Endothelial cell of umbilical vein (primary cell): Measurements from ENCODE around the gene SASH3. TPM values are rescaled to one million over a fixed set of nuclear protein-coding genes. Genes with fewer than 3 reads are reported as not detected.
A peak's percentile ranks its signal among the peaks of the same experiment; 100 is the strongest.

Source experiments
- BruUV-seq: library from RNA; stranded (reverse); fragments of 400-500 nt; replicated peaks from 2 replicates; lab custom pipeline; 2021; lab: Mats Ljungman, UMichigan
- CTCF ChIA-PET: fragments of 300-600, 350-600 bp; sonication (Branson Sonifier 250); formaldehyde crosslinking; loops from one replicate; lab custom pipeline; 2021; ENCODE audit warnings: antibody characterized with exemption, inconsistent platforms; lab: Charles Lee
- POLR2A ChIA-PET: fragments of 300-600, 350-600 bp; sonication (Branson Sonifier 250); formaldehyde crosslinking; loops from one replicate; lab custom pipeline; 2021; ENCODE audit warnings: antibody characterized with exemption, inconsistent platforms; lab: Charles Lee
- DNase-seq: peaks from one replicate; pipeline ENCODE4 v3.0.0-alpha.2; 2011; ENCODE audit warnings: low read depth, low spot score
- FAIRE-seq: peaks from 2 replicates; lab custom pipeline; 2011; peaks lifted over from hg19 to GRCh38; lab: Jason Lieb, UNC
- H2AFZ ChIP-seq: 2 replicates; pipeline ENCODE4 v1.6.0; 2012; ENCODE audit warnings: low read depth, low read length, control low read depth, inconsistent platforms
- H3K27ac ChIP-seq: 2 replicates; pipeline ENCODE4 v1.5.1; 2011; ENCODE audit warnings: low read depth, mild to moderate bottlenecking, control low read depth, low read length, moderate library complexity; ENCODE audit not compliant: insufficient read depth
- H3K27me3 ChIP-seq, 2 experiments: 2 replicates each; pipeline versions ENCODE4 v1.6.0 to v1.6.1; 2011; ENCODE audit warnings: low read length in 2 of 2, mixed read lengths in 1 of 2; ENCODE audit not compliant: control insufficient read depth in 2 of 2, insufficient read depth in 2 of 2
- H3K36me3 ChIP-seq, 2 experiments: 2 replicates in 1 of 2; 3 replicates in 1 of 2; pipeline ENCODE4 v1.5.1; 2011; ENCODE audit warnings: low read length in 2 of 2, mild to moderate bottlenecking in 1 of 2, moderate library complexity in 1 of 2; ENCODE audit not compliant: control insufficient read depth in 2 of 2, insufficient read depth in 2 of 2; ENCODE audit errors: extremely low read depth in 1 of 2
- H3K4me1 ChIP-seq: 3 replicates; pipeline ENCODE4 v1.5.1; 2011; ENCODE audit warnings: mild to moderate bottlenecking, low read length; ENCODE audit not compliant: control insufficient read depth, insufficient read depth; ENCODE audit errors: extremely low read depth
- H3K4me2 ChIP-seq: 2 replicates; pipeline ENCODE4 v1.6.1; 2011; ENCODE audit warnings: low read length, control low read depth, mixed read lengths; ENCODE audit not compliant: insufficient read depth
- H3K4me3 ChIP-seq, 3 experiments: fragments of 200-600 bp in 1 of 3; sonication (generic), shearing (Covaris generic) in 1 of 3; replicated peaks in 1 of 3; 2 replicates each; pipeline ENCODE4 v1.5.1; 2011 to 2016; ENCODE audit warnings: control low read depth in 3 of 3, low read length in 3 of 3, mild to moderate bottlenecking in 2 of 3, inconsistent platforms in 1 of 3, low read depth in 1 of 3, moderate library complexity in 1 of 3; ENCODE audit not compliant: insufficient read depth in 1 of 3
- H3K79me2 ChIP-seq: 2 replicates; pipeline ENCODE4 v1.6.0; 2012; ENCODE audit warnings: low read length, inconsistent platforms; ENCODE audit not compliant: control insufficient read depth, insufficient read depth
- H3K9ac ChIP-seq: replicated peaks from 2 replicates; pipeline ENCODE3; 2011; ENCODE audit warnings: low read length, control low read depth; ENCODE audit not compliant: insufficient read depth; ENCODE audit errors: extremely low read depth
- H3K9me1 ChIP-seq: replicated peaks from 3 replicates; pipeline ENCODE4 v1.6.0; 2011; ENCODE audit warnings: mild to moderate bottlenecking, low read length; ENCODE audit not compliant: control insufficient read depth, insufficient read depth; ENCODE audit errors: extremely low read depth
- H3K9me3 ChIP-seq: replicated peaks from 2 replicates; pipeline ENCODE4 v1.5.1; 2012; ENCODE audit warnings: low read length, inconsistent platforms; ENCODE audit not compliant: control insufficient read depth, insufficient read depth
- H4K20me1 ChIP-seq: replicated peaks from 2 replicates; pipeline ENCODE3; 2011; ENCODE audit warnings: mild to moderate bottlenecking, low read length; ENCODE audit not compliant: control insufficient read depth, insufficient read depth; ENCODE audit errors: extremely low read depth
- EZH2 ChIP-seq: IDR thresholded peaks from 2 replicates; pipeline ENCODE4 v1.6.1; 2012; ENCODE audit warnings: borderline replicate concordance, low read depth, mild to moderate bottlenecking, moderate library complexity, low read length, inconsistent platforms; ENCODE audit not compliant: severe bottlenecking
- FOS ChIP-seq: IDR thresholded peaks from 2 replicates; pipeline ENCODE4 v1.6.1; 2011; ENCODE audit warnings: mild to moderate bottlenecking, low read length, moderate library complexity, borderline replicate concordance; ENCODE audit not compliant: insufficient read depth
- GATA2 ChIP-seq: IDR thresholded peaks from 2 replicates; pipeline ENCODE4 v1.7.0; 2011; ENCODE audit warnings: low read depth, mild to moderate bottlenecking, moderate library complexity, mixed read lengths, low read length; ENCODE audit not compliant: insufficient read length, insufficient read depth
- JUN ChIP-seq: IDR thresholded peaks from 2 replicates; pipeline ENCODE4 v1.6.1; 2011; ENCODE audit warnings: borderline replicate concordance, low read depth; ENCODE audit not compliant: insufficient read length, insufficient read depth
- MYC ChIP-seq: IDR thresholded peaks from one replicate; pipeline ENCODE4 v1.6.1; 2011; ENCODE audit warnings: mild to moderate bottlenecking, low read depth, low read length
- POLR2A ChIP-seq: IDR thresholded peaks from 2 replicates; pipeline ENCODE4 v1.6.1; 2012; ENCODE audit warnings: low read depth, mild to moderate bottlenecking, control low read depth, low read length
- POLR2AphosphoS5 ChIP-seq: IDR thresholded peaks from 2 replicates; pipeline ENCODE4 v1.6.1; 2012; ENCODE audit warnings: low read depth, mild to moderate bottlenecking, control low read depth, low read length, moderate library complexity; ENCODE audit not compliant: insufficient read depth
- dilution Hi-C: fragments of 300-500 bp; cut with MboI; formaldehyde crosslinking; loops from one replicate; pipeline ENCODE4 v1.15.0; 2019; ENCODE audit warnings: low sequenced_read_pairs; ENCODE audit not compliant: extremely low pct_ligation_motif_present
- intact Hi-C: fragments of 100-400 bp; cut with micrococcal nuclease; formaldehyde crosslinking; loops from one replicate; pipeline ENCODE4 v1.10.0; 2022
- polyA plus RNA-seq, 4 experiments: library from polyadenylated mRNA; depleted of rRNA in 3 of 4; stranded (reverse) in 3 of 4; unstranded in 1 of 4; fragments of >200 nt; gene quantifications; 2 replicates each; pipeline versions ENCODE4 v1.2.1 to v1.2.3, GENCODE V29; 2011 to 2012; ENCODE audit warnings: missing spikeins in 1 of 4
- total RNA-seq: library from RNA; stranded (reverse); gene quantifications from 2 replicates; pipeline ENCODE4 v1.2.3, GENCODE V29; 2021
- TF ChIP-seq, protein P1 (sequence below), 2 donors: IDR thresholded peaks; 1 replicate in 1 of 2; 2 replicates in 1 of 2; pipeline ENCODE4 v1.5.1; 2011; ENCODE audit warnings: low read length in 2 of 2, mild to moderate bottlenecking in 2 of 2, moderate library complexity in 2 of 2, control low read depth in 1 of 2, inconsistent platforms in 1 of 2, low read depth in 1 of 2; ENCODE audit not compliant: insufficient read depth in 1 of 2; ENCODE audit errors: extremely low read depth in 1 of 2
- TF ChIP-seq, protein P2 (sequence below): IDR thresholded peaks from 2 replicates; pipeline ENCODE4 v1.6.1; 2011; ENCODE audit not compliant: insufficient read depth, insufficient read length

Gene SASH3
- total and polyA plus RNA-seq, 2 donors (not counting 3 experiments of a cell fraction or from before 2014, with no cell fraction given) = not detected

DNA sequence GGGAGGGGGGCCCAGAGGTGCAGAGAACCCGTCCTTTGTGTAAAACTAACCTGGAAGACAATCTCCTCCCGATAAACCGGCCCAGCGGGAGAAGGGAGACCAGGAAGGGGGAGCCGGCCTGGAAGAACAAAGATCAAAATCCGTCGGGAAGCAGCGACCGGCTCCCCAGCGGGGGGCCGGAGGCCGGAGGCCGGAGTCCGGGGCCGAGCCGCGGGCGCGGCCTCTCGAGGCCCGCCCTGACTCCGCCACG, 63.4 kb downstream of the SASH3 start:
- Histone ChIP-seq H4K20me1 (no peaks in the 10 kb centered on the region), H3K36me3 (no peaks in the 10 kb centered on the region), H3K27me3 (peaks cover 3 to 6% of the 10 kb centered on the region in 2 experiments), H3K4me1 (peaks cover 4% of the 10 kb centered on the region), H3K4me3 (peak overlapping the region; percentile 64 to 90 (median 69)), H2AFZ (peak overlapping the region; percentile 32), H3K27ac (peak overlapping the region; percentile 59), H3K4me2 (peak overlapping the region; percentile 45), H3K9me1 (no peaks in the 10 kb centered on the region), H3K79me2 (peaks cover 19% of the 10 kb centered on the region), H3K9ac (peak overlapping the region; percentile 73), H3K9me3 (no peaks in the 10 kb centered on the region)
- POLR2A ChIA-PET = no interaction called here
- intact Hi-C loops = loop anchor here (2.0 to 5.0 kb wide), 3 partner anchors 62 to 236 kb away; no protein-coding TSS in a partner anchor
- DNase-seq (peak; percentile 3), FAIRE-seq (no peak)
- CTCF ChIA-PET = no interaction called here
- dilution Hi-C loops = no loop called here
- BruUV-seq = no TSS peak
- TF ChIP-seq, protein P1, sequence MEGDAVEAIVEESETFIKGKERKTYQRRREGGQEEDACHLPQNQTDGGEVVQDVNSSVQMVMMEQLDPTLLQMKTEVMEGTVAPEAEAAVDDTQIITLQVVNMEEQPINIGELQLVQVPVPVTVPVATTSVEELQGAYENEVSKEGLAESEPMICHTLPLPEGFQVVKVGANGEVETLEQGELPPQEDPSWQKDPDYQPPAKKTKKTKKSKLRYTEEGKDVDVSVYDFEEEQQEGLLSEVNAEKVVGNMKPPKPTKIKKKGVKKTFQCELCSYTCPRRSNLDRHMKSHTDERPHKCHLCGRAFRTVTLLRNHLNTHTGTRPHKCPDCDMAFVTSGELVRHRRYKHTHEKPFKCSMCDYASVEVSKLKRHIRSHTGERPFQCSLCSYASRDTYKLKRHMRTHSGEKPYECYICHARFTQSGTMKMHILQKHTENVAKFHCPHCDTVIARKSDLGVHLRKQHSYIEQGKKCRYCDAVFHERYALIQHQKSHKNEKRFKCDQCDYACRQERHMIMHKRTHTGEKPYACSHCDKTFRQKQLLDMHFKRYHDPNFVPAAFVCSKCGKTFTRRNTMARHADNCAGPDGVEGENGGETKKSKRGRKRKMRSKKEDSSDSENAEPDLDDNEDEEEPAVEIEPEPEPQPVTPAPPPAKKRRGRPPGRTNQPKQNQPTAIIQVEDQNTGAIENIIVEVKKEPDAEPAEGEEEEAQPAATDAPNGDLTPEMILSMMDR (IDR thresholded peaks at IDR 0.05; ENCODE audit: extremely low read depth in 1 of 2, insufficient read depth in 1 of 2, low read depth in 1 of 2, low read length in 2 of 2) = no peak
- TF ChIP-seq POLR2AphosphoS5 (no peak), POLR2A (no peak), JUN (no peak), MYC (no peak), FOS (no peak), EZH2 (no peak), GATA2 (no peak)
- TF ChIP-seq, protein P2, sequence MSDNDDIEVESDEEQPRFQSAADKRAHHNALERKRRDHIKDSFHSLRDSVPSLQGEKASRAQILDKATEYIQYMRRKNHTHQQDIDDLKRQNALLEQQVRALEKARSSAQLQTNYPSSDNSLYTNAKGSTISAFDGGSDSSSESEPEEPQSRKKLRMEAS = no peak
